Stimulated activated naive CD8-positive, alpha-beta T cell treated with anti-CD3 and anti-CD28 coated beads, Interleukin-15, Interleukin-2, amounts not matched to agents 100 U/mL and 50 U/mL, for 24 hours (primary cell): ENCODE results near the gene PPP1R14B.

Experiments
- ATAC-seq: fragments of 150-1000 bp; cut with Tn5 transposase; one replicate; pipeline ENCODE4 v1.10.0; 2021
- DNase-seq: peaks from one replicate; pipeline ENCODE4 v3.0.0; 2021

Gene PPP1R14B

GRCh38 chr11:64230171-64230984, 16.4 kb downstream of the PPP1R14B start, which contains the start of gene DNAJC4:
Gene DNAJC4, plus strand, starts transcription at chr11:64230548. Its CDS starts 307 bp downstream, at chr11:64230855.
- DNase-seq (peak; percentile 92), ATAC-seq (peak; percentile 45)

- no peak for ATAC-seq
- no peak for DNase-seq
Measured at GRCh38 chr11:64229744-64230170, 17.0 kb downstream of the PPP1R14B start.

GRCh38 chr11:64229090-64229743, 17.5 kb downstream of the PPP1R14B start:
- DNase-seq (no peak), ATAC-seq (no peak)

- no peak for ATAC-seq
- DNase-seq: no peak
Measured at GRCh38 chr11:64227405-64227956, 19.3 kb downstream of the PPP1R14B start.

- ATAC-seq (peak; percentile 61), DNase-seq (peak; percentile 77)
Measured at GRCh38 chr11:64226507-64227051, 20.2 kb downstream of the PPP1R14B start.

GRCh38 chr11:64225608-64226506, 20.9 kb downstream of the PPP1R14B start, which contains the start of the genes NUDT22 and TRPT1:
Gene NUDT22, plus strand, starts transcription at chr11:64226274. Its CDS starts 379 bp downstream, at chr11:64226653.
Gene TRPT1, minus strand, starts transcription at chr11:64226186. Its CDS starts 326 bp downstream, at chr11:64225860.
- ATAC-seq (peak; percentile 76), DNase-seq (peak; percentile 97)

DNA sequence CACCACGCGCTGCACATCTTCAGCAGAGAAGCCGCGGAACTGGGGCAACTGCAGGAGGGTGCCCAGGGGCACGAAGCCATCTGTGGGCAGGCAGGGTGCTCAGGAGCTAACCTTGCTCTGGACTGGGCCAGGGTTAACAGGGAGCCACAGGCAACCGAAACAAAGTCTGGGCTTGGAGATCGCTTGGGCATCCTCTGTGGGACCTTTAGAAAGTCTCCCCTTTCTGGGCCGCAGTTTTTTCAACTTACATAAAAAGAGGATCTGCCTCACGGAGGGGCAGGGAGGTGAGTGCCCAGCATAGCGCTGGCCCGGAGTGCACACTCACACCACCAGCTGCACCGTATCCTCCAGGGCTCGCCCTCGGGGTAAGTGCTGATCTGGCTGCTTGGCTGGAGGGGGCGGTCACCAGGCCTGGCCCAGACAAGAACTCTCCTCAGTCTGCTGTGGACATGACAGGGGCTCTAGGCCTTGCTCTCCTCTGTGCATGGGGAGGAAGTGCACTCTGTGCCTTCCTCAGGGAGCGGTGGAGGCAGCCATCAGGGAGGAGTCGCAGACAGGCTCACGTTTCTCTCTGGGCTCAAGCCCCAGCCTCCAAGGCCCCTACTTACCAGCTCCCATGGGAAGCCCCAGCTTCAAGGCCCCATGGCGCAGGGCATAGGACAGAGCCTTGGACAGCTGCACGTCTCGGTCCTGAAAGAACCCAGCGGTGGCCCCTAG, 21.7 kb downstream of the PPP1R14B start:
- ATAC-seq: no peak
- DNase-seq: no peak

- ATAC-seq (no peak), DNase-seq (no peak)
Measured at GRCh38 chr11:64224151-64224890, 22.4 kb downstream of the PPP1R14B start.

- DNase-seq (no peak), ATAC-seq (no peak)
Measured at GRCh38 chr11:64223001-64223651, 23.6 kb downstream of the PPP1R14B start.

GRCh38 chr11:64222651-64223000, 24.1 kb downstream of the PPP1R14B start:
- ATAC-seq: no peak
- no peak for DNase-seq

- ATAC-seq: no peak
- DNase-seq: no peak
Measured at GRCh38 chr11:64220798-64221197, 25.9 kb downstream of the PPP1R14B start.

GRCh38 chr11:64220271-64220670, 26.5 kb downstream of the PPP1R14B start:
- DNase-seq: no peak
- ATAC-seq: no peak

DNA sequence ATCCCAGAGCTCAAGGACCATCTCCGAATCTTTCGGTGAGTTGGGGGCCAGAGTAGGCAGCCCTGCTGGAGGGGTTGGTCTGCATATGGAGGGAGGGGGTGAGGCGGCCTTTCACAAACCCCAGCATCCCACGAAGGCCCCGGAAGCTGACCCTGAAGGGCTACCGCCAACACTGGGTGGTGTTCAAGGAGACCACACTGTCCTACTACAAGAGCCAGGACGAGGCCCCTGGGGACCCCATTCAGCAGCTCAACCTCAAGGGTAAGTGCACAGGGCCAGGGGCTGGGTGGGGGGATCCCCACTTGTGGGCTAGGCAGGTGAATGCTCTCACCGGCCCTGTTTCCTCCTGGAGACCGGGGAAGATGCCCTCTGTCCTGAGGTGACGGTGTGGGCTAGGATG, 27.0 kb downstream of the PPP1R14B start:
- ATAC-seq (no peak), DNase-seq (no peak)

DNA sequence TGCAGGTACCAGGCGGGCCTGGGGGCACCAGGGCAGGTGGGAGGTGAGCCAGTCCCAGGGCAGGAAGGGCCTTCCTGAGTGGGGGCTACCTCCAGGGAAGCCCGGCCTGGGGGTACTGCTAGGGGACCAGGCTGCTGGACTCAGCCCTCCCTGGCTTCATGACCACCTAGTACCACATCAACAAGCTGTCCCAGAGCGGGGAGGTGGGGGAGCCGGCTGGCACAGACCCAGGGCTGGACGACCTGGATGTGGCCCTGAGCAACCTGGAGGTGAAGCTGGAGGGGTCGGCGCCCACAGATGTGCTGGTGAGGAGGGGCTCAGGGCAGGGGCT, 27.4 kb downstream of the PPP1R14B start:
- DNase-seq: no peak
- no peak for ATAC-seq

GRCh38 chr11:64218628-64219353, 28.0 kb downstream of the PPP1R14B start:
- no peak for DNase-seq
- no peak for ATAC-seq

GRCh38 chr11:64216879-64217278, 29.9 kb downstream of the PPP1R14B start:
- no peak for DNase-seq
- ATAC-seq: no peak

DNA sequence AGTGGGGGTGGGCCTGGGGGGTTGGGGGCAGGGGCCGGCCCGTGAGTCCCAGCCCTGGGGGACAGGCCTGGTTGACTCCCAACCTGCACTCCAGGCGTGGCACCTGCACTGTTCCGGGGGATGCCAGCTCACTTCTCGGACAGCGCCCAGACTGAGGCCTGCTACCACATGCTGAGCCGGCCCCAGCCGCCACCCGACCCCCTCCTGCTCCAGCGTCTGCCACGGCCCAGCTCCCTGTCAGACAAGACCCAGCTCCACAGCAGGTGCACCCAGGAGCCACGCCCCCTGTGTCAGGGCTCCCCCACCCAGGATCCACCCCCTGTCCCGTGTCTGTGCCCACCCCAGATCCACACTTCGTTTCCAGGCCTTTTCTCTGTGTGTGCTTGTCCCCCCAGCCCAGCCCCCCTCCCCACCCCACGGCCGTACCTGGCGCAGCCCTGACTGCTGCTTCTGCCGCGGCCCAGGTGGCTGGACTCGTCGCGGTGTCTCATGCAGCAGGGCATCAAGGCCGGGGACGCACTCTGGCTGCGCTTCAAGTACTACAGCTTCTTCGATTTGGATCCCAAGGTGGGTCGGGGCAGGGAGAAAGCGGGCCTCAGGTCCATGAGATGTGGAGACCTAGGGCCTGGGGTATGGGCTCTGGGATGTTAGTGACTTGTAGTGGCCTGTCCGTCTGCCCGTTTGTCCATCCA, 35.4 kb downstream of the PPP1R14B start:
- DNase-seq (no peak), ATAC-seq (no peak)

GRCh38 chr11:64210301-64211020, 36.3 kb downstream of the PPP1R14B start:
- no peak for DNase-seq
- ATAC-seq: no peak
